Measurements from ENCODE around the gene PTPMT1.
A peak's percentile ranks its signal among the peaks of the same experiment; 100 is the strongest.
"Not testable (repeated sequence)": the region's sequence is repeated elsewhere in the genome, so short reads cannot be mapped to it uniquely, and the experiment has no call there.

PTPMT1 gene

DNA sequence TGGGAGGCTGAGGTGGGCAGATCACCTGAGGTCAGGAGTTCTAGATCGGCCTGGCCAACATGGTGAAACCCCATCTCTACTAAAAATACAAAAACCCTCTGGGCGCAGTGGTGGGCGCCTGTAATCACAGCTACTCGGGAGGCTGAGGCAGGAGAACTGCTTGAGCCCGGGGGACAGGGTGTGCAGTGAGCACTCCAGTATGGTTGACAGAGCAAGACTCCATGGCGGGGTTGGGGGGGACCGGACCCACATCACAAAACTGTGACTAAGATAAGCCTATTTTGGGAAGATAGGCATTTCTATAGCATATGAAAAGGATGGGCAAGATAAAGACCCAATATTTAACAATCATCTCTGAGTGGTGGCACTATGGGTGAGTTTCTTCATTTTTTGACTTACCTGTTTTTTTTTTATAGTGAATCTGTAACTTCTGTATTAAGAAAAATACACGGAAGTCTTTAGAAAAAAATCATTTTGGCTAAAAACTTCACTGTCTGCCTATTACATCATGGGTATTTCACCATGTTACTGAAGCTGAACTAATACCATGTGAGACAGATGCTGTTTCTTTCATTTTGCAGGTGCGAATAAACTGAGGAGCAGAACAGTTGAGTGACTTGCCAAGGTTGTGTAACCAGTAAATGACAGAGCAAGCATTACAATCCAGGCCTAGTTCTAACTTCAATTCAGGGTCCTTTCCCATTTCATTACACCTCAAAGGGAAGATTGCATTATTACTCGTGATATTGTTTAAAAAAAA lies 14.9 kb upstream of the PTPMT1 start:
- Histone ChIP-seq H3K9ac (ENCODE audit: low read depth, low read length) (no peak overlapping the region), H3K27me3 (ENCODE audit: control insufficient read depth, insufficient read depth, low read length) (no peaks in the 10 kb centered on the region), H3K27ac (ENCODE audit: low read depth, low read length) (no peak overlapping the region), H3K9me3 (ENCODE audit: control insufficient read depth, insufficient read depth, low read length) (no peaks in the 10 kb centered on the region), H3K4me1 (ENCODE audit: control insufficient read depth, insufficient read depth, low read length) (peaks cover 17% of the 10 kb centered on the region), H3K36me3 (ENCODE audit: control insufficient read depth, insufficient read depth, low read length) (peaks cover 14% of the 10 kb centered on the region; the same call in 1 of the 2 replicates), H3K4me3 (ENCODE audit: low read depth, low read length) (peak overlapping the region; percentile 100; the same call in 1 of the 2 replicates)

DNA sequence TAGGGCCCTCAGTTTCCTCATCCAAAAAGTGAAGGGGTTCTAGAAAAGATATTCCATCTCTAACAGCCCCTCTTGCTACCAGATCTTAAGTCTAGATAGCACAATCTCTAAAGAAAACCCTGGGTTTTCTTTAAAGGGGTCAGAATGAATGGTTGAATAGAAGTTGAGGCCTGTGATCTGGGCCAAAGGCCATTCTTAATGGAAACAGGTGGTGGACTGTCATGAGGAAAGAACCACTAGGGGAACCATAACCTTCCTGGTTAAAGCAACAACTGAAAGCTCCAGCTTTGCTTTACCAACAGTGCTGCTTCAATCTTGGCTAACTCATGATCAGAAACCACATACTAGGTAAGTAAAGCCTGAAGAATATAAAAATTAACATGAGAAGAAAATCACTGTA lies 14.3 kb upstream of the PTPMT1 start:
- peaks cover 14% of the 10 kb centered on the region; the same call in 1 of the 2 replicates for H3K36me3 ChIP-seq (ENCODE audit: control insufficient read depth, insufficient read depth, low read length)
- peaks cover 17% of the 10 kb centered on the region for H3K4me1 ChIP-seq (ENCODE audit: control insufficient read depth, insufficient read depth, low read length)
- peak overlapping the region; percentile 100 for H3K4me3 ChIP-seq (ENCODE audit: low read depth, low read length)
- no peaks in the 10 kb centered on the region for H3K9me3 ChIP-seq (ENCODE audit: control insufficient read depth, insufficient read depth, low read length)
- no peak overlapping the region for H3K9ac ChIP-seq (ENCODE audit: low read depth, low read length)
- H3K27ac ChIP-seq (ENCODE audit: low read depth, low read length): peak overlapping the region; percentile 82
- no peaks in the 10 kb centered on the region for H3K27me3 ChIP-seq (ENCODE audit: control insufficient read depth, insufficient read depth, low read length)

DNA sequence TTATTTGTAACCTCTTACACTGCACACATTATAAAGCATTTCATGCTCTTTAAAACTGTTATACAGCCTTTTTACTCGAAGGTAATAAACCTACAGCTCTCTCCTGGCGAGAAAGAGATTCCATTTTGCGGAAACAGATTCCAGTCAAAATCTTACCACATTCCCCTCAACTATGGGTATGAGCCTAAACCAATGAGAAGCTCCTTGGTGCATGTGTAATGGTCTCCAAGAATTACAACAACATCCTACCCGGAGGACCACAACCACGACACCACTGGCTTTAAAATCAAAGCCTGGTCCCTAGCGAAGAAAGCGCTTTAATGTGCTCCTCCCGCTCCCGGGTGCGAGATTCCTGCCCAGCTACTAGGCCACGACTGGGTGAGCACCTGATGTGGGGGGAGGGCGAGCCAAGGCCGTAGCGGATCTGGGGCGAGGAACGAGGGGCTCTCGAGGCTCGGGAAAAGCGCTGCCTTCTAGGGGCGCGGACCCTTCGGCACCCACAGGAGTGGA lies 13.3 kb upstream of the PTPMT1 start:
- H3K9ac ChIP-seq (ENCODE audit: low read depth, low read length): peak overlapping the region; percentile 98
- peak overlapping the region; percentile 94 for H3K27ac ChIP-seq (ENCODE audit: low read depth, low read length)
- peak overlapping the region; percentile 100 for H3K4me3 ChIP-seq (ENCODE audit: low read depth, low read length)
- H3K27me3 ChIP-seq (ENCODE audit: control insufficient read depth, insufficient read depth, low read length): no peaks in the 10 kb centered on the region
- H3K4me1 ChIP-seq (ENCODE audit: control insufficient read depth, insufficient read depth, low read length): peaks cover 17% of the 10 kb centered on the region
- H3K9me3 ChIP-seq (ENCODE audit: control insufficient read depth, insufficient read depth, low read length): no peaks in the 10 kb centered on the region
- peaks cover 14% of the 10 kb centered on the region; the same call in 1 of the 2 replicates for H3K36me3 ChIP-seq (ENCODE audit: control insufficient read depth, insufficient read depth, low read length)

DNA sequence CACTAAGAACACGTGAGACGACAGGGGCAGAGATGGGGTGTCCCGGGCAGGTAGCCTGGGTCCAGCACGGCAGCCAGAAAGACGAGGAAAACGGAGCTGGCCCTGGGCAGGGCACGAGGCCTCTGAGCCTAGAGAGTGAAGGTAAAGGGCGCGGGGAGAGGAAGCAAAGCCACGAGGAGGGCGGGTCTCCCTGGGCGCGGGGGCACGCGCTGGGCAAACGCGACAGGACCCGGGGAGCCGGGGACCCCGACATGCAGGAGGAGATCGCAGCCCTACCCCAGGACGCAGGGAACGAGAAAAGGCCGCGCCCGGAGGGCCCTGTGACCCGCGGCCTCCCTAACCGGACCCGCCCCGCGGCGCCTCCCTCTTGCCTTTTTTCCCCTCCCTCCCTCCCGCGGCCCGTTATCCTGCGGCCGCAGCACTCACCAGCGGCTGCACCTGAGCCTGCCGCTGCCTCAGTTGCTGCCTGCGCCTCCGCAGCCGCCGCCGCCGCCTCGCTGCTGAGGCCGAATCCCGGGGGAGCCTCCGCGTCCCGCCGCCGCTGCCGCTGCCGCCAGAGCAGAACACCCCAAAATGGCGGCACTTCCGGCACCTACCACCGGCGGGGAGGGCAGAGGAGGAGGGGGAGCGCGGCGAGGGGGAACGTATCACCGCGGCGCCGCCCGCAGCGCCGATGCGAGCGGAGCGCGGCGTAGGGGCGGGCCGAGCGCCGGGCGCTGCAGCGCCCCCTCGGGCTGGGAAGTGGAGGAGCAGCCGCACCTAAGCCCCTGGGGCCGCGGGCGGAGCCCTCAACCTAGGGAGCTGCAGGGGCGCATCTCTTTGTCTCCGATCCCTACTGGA lies 12.6 kb upstream of the PTPMT1 start, which contains the start of gene CELF1:
Gene CELF1, minus strand, starts transcription at position 567 of the 840 bp plus-strand sequence. CDS start 53,609 bp downstream, outside the sequence.
- Histone ChIP-seq H3K36me3 (ENCODE audit: control insufficient read depth, insufficient read depth, low read length) (peaks cover 14% of the 10 kb centered on the region; the same call in 1 of the 2 replicates), H3K4me3 (ENCODE audit: low read depth, low read length) (peak within 1 kb of the TSS; percentile 100)

DNA sequence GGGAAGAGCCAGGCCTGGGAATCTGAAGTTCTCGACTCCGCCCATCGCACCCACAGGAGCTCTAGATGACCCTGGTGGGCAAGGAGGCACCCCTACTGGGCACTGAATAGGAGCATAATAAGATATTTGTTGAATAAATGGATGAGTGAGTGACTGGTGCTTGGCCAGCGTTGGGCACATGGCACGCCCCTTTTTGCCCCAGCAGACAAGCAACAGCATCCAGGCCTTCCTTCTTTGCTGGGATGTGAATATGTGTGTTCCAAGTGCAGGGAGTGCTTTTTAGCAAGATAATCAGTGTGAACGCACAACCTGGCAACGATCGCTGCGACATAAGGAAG lies 12.0 kb upstream of the PTPMT1 start:
- Histone ChIP-seq H3K9ac (ENCODE audit: low read depth, low read length) (peak overlapping the region; percentile 90), H3K4me1 (ENCODE audit: control insufficient read depth, insufficient read depth, low read length) (peaks cover 17% of the 10 kb centered on the region), H3K36me3 (ENCODE audit: control insufficient read depth, insufficient read depth, low read length) (peaks cover 11% of the 10 kb centered on the region; the same call in 1 of the 2 replicates), H3K27me3 (ENCODE audit: control insufficient read depth, insufficient read depth, low read length) (no peaks in the 10 kb centered on the region), H3K4me3 (ENCODE audit: low read depth, low read length) (peak overlapping the region; percentile 100), H3K27ac (ENCODE audit: low read depth, low read length) (peak overlapping the region; percentile 88), H3K9me3 (ENCODE audit: control insufficient read depth, insufficient read depth, low read length) (no peaks in the 10 kb centered on the region)

More for the DNA sequence above, 12.6 kb upstream of the PTPMT1 start, which contains the start of gene CELF1:
- Histone ChIP-seq H3K9ac (ENCODE audit: low read depth, low read length) (peak within 1 kb of the TSS; percentile 98), H3K27ac (ENCODE audit: low read depth, low read length) (peak within 1 kb of the TSS; percentile 94), H3K27me3 (ENCODE audit: control insufficient read depth, insufficient read depth, low read length) (no peaks in the 10 kb centered on the region), H3K4me1 (ENCODE audit: control insufficient read depth, insufficient read depth, low read length) (peaks cover 17% of the 10 kb centered on the region), H3K9me3 (ENCODE audit: control insufficient read depth, insufficient read depth, low read length) (no peaks in the 10 kb centered on the region)

DNA sequence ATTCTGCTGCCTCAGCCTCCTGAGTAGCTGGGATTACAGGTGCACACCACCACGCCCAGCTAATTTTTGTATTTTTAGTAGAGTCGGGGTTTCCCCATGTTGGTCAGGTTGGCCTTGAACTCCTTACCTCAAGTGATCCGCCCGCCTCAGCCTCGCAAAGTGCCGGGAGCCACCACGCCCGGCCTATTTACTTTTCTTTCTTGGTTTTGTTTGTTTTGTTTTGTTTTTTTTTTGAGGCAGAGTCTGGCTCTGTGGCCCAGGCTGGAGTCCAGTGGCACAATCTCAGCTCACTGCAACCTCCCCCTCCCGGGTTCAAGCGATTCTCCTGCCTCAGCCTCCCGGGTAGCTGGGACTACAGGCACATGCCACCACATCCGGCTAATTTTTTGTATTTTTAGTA lies 8.4 kb upstream of the PTPMT1 start:
- H3K4me1 ChIP-seq (ENCODE audit: control insufficient read depth, insufficient read depth, low read length); H3K4me3 ChIP-seq (ENCODE audit: low read depth, low read length); H3K9me3 ChIP-seq (ENCODE audit: control insufficient read depth, insufficient read depth, low read length); H3K36me3 ChIP-seq (ENCODE audit: control insufficient read depth, insufficient read depth, low read length); H3K27me3 ChIP-seq (ENCODE audit: control insufficient read depth, insufficient read depth, low read length); H3K27ac ChIP-seq (ENCODE audit: low read depth, low read length); H3K9ac ChIP-seq (ENCODE audit: low read depth, low read length): not testable (repeated sequence)

DNA sequence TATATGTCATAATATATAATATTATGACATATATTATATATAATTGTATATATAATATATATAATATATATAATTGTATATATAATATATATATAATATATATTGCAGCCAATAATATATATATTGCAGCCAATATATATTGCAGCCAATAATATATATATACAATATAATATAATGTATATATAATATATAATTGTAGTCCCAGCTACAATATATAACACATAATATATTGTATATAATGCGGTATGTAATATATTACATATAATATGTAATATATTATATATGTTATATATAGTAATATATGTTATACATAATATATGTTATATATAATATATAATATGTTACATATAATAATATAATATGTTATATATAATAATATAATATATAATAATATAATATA lies 6.7 kb upstream of the PTPMT1 start:
- H3K9ac ChIP-seq (ENCODE audit: low read depth, low read length): no peak overlapping the region
- H3K9me3 ChIP-seq (ENCODE audit: control insufficient read depth, insufficient read depth, low read length): no peaks in the 10 kb centered on the region
- no peak overlapping the region for H3K4me3 ChIP-seq (ENCODE audit: low read depth, low read length)
- H3K4me1 ChIP-seq (ENCODE audit: control insufficient read depth, insufficient read depth, low read length): peaks cover 2% of the 10 kb centered on the region; the same call in 1 of the 2 replicates
- no peak overlapping the region for H3K27ac ChIP-seq (ENCODE audit: low read depth, low read length)
- no peaks in the 10 kb centered on the region for H3K36me3 ChIP-seq (ENCODE audit: control insufficient read depth, insufficient read depth, low read length)
- H3K27me3 ChIP-seq (ENCODE audit: control insufficient read depth, insufficient read depth, low read length): no peaks in the 10 kb centered on the region

DNA sequence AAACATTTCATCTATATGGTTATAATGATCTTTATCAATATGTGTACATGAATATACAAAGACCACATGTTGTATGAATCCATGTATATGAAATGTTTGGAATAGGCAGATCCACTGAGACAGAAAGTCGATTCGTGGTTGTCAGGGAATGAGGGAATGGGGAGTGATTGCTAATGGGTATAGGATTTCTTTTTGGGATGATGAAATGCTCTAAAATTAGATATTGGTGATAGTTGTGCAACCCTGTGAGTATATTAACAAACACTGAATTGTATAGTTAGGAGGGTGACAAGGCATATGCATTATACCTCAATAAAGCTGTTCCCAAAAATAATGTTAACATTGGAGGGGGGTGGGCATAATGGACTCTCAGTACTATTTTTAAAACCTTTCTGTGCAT lies 5.0 kb upstream of the PTPMT1 start:
- H3K4me3 ChIP-seq (ENCODE audit: low read depth, low read length): no peak overlapping the region

DNA sequence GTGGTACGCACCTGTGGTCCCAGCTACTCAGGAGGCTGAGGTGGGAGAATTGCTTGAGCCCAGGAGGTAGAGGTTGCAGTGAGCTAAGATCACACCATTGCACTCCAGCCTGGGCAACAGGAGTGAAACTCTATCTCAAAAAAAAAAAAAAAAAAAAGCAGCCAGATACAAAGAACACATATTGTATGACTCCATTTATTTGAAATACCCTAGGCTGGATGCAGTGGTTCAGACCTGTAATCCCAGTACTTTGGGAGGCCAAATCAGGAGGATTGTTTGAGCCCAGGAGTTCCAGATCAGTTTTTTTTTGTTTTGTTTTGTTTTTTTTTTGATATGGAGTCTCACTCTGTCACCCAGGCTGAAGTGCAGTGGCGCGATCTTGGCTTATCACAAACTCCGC lies 3.0 kb upstream of the PTPMT1 start:
- H3K27ac ChIP-seq (ENCODE audit: low read depth, low read length); H3K4me3 ChIP-seq (ENCODE audit: low read depth, low read length); H3K27me3 ChIP-seq (ENCODE audit: control insufficient read depth, insufficient read depth, low read length); H3K9ac ChIP-seq (ENCODE audit: low read depth, low read length); H3K36me3 ChIP-seq (ENCODE audit: control insufficient read depth, insufficient read depth, low read length); H3K9me3 ChIP-seq (ENCODE audit: control insufficient read depth, insufficient read depth, low read length); H3K4me1 ChIP-seq (ENCODE audit: control insufficient read depth, insufficient read depth, low read length): not testable (repeated sequence)

More for the DNA sequence above, 5.0 kb upstream of the PTPMT1 start:
- H3K36me3 ChIP-seq (ENCODE audit: control insufficient read depth, insufficient read depth, low read length): no peaks in the 10 kb centered on the region
- no peaks in the 10 kb centered on the region for H3K27me3 ChIP-seq (ENCODE audit: control insufficient read depth, insufficient read depth, low read length)
- no peaks in the 10 kb centered on the region for H3K4me1 ChIP-seq (ENCODE audit: control insufficient read depth, insufficient read depth, low read length)
- H3K9me3 ChIP-seq (ENCODE audit: control insufficient read depth, insufficient read depth, low read length): no peaks in the 10 kb centered on the region
- no peak overlapping the region for H3K27ac ChIP-seq (ENCODE audit: low read depth, low read length)
- no peak overlapping the region for H3K9ac ChIP-seq (ENCODE audit: low read depth, low read length)

DNA sequence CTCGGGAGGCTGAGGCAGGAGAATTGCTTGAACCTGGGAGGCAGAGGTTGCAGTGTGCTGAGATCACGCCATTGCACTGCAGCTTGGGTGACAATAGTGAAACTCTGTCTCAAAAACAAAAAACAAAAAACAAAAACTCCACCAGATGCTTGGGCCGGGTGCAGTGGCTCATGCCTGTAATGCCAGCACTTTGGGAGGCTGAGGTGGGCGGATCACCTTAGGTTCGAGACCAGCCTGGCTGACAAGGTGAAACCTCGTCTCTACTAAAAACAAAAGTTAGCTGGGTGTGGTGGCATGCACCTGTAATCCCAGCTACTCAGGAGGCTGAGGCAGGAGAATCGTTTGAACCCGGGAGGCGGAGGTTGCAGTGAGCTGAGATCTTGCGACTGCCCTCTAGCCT lies 1.0 kb upstream of the PTPMT1 start:
- not testable (repeated sequence) for H3K36me3 ChIP-seq (ENCODE audit: control insufficient read depth, insufficient read depth, low read length); H3K4me3 ChIP-seq (ENCODE audit: low read depth, low read length); H3K27me3 ChIP-seq (ENCODE audit: control insufficient read depth, insufficient read depth, low read length); H3K9ac ChIP-seq (ENCODE audit: low read depth, low read length); H3K9me3 ChIP-seq (ENCODE audit: control insufficient read depth, insufficient read depth, low read length); H3K4me1 ChIP-seq (ENCODE audit: control insufficient read depth, insufficient read depth, low read length); H3K27ac ChIP-seq (ENCODE audit: low read depth, low read length)

DNA sequence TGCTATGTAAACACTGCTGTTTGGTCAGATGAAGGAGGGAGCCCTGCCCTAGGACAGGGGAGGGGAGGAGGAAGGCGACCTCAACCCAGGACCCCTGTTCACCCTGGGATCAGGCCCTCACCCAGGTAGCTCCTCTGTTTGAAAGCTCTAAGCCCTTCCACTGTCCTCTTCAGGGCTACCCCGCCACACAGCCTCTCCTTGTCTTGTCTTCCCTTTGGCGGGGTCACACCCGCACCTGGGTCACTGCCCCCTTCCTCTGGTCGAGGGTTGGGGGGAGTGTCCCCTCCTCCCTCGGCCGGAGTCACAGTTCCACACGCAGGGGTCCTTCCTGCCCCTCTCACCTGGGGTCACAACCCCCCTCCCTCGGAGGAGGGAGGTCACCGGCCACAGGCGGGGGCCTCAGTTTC lies 463 bp upstream of the PTPMT1 start:
- H3K27ac ChIP-seq (ENCODE audit: low read depth, low read length): no peak overlapping the region
- no peaks in the 10 kb centered on the region; the same call in 1 of the 2 replicates for H3K4me1 ChIP-seq (ENCODE audit: control insufficient read depth, insufficient read depth, low read length)
- H3K27me3 ChIP-seq (ENCODE audit: control insufficient read depth, insufficient read depth, low read length): no peaks in the 10 kb centered on the region
- peak overlapping the region; percentile 84; the same call in 1 of the 2 replicates for H3K9ac ChIP-seq (ENCODE audit: low read depth, low read length)
- H3K4me3 ChIP-seq (ENCODE audit: low read depth, low read length): peak overlapping the region; percentile 86
- no peaks in the 10 kb centered on the region for H3K9me3 ChIP-seq (ENCODE audit: control insufficient read depth, insufficient read depth, low read length)
- peaks cover 7% of the 10 kb centered on the region for H3K36me3 ChIP-seq (ENCODE audit: control insufficient read depth, insufficient read depth, low read length)
